NCI-H146 treated with DMSO at 0.1 percent for 48 hours (cell line): Measurements from ENCODE around the gene ICOS.
"Not testable (repeated sequence)": the region's sequence is repeated elsewhere in the genome, so short reads cannot be mapped to it uniquely, and the experiment has no call there.

ENCODE experiments used
- DNase-seq: peaks from one replicate; lab custom pipeline; 2025; ENCODE audit not compliant: unreplicated experiment; lab: John Stamatoyannopoulos, UW

Gene ICOS

GRCh38 chr2:203973000-203973399 is 36.4 kb downstream of the ICOS start:
- DNase-seq = no peak

DNA sequence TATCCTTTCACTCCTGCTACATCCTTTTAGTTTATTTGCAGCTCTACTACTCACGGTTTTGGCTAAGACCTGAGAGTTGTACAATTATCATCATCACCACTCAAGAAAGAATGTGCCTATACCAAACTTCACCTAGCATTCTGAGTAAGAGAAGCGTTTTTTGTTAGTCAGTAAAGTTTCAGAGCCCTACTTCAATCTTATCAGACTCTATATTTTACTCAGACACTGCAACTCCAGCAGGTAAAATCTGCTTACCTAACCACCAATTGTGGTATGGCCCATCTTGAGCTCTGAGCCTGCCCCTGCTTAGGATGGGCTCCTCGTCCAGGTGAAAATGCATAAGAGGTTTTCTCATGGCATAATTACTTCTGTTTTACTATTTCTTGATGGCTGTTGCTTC is 37.1 kb downstream of the ICOS start:
- DNase-seq = no peak

DNA sequence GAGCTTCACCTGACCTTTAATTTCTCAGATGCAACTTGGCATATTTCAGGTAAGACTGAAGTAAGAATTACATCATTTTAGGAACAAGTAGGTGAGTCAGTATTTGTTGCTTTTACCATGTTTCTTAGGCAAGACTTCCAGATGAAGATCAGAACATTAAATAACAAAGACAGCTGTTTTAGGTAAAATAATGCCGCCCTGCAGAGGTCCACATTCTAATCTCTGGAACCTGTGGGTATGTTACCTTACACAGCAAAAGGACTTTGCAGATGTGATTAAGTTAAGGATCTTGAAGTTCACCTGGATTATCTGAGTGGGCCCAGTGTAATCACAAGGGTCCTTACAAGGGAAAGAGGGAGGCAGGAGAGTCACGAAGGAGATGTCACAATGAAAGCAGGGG is 39.3 kb downstream of the ICOS start:
- no peak for DNase-seq

DNA sequence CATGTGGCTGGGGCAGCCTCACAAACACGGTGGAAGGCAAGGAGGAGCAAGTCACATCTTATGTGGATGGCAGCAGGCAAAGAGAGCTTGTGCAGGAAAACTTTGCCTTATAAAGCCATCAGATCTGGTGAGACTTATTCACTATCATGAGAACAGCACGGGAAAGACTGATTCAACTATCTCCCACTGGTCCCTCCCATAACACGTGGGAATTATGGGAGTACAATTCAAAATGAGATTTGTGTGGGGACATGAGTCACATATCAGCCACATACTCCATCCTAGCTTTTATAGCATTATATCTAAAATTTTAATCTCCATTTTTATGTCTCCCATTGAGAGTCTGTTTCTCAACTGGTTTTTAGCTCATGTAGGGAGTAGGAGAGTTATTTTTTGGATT is 45.7 kb downstream of the ICOS start:
- no peak for DNase-seq

DNA sequence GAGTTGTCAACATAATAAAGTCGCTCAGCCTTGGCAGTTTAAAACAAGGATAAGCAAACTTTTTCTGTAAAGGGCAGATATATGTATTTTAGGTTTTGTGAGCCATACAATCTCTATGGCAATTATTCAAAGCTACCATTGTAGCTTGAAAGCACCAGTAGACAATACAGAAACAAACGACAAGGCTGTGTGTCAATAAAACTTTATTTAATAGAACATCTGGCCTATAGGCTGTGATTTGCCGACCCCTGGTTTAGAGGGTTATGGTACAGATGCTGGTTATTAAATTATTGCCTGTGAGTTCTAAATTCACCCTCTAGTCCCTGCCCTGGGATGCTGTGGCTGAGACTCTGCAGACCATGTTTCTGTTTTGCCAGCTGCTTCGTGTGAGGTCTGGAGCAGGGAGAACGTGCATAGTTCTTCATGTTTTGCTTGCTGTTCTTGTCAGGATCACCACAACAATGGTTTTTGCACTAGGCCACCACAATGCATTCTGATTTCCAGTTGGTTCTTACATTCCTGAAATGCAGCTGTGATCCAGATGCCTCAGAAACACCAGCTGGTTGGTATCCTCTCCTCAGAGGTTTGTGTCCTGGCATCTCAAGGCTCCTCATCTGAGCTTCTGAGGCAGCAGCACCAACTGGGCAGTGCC is 46.6 kb downstream of the ICOS start:
- no peak for DNase-seq

GRCh38 chr2:203985978-203986377 is 49.4 kb downstream of the ICOS start:
- not testable (repeated sequence) for DNase-seq

- DNase-seq = no peak
Observed at GRCh38 chr2:203987959-203988358, 51.4 kb downstream of the ICOS start.

DNA sequence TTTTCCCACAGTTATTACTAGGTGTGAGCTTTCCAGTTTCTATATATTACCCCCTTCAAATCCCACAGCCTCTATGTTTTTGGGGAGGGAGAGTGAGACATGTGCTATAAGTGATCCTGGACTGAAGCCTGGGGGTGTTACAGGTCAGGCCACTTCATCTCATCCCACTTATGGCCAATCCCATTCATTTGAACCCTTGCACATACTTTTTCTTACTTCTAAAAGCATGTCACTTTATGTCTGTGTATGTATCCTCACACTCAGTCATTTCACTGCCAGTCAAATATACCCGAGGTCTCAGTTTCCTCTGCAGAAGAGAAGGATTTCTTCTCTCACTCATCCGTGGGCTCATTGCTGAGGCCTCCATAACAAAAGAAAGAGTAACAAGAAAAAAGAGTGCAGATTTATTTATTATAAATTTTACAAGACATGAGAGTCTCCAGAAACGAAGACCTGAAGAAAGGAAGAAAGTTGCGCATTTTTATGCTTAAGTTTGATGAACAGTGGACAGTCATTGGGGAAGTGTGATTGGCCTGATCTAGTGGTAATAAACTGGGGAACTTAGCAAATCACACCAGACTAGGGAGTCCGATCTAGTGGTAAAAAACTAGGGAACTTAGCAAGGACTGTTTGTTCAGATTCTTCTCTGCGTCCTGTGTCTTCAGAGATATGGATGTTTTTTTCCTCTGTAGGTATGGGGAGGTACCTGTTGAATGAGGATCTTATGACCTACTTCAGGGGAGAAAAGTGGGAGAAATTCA is 52.1 kb downstream of the ICOS start:
- DNase-seq = no peak

- no peak for DNase-seq
Observed at GRCh38 chr2:203989521-203989920, 53.0 kb downstream of the ICOS start.

DNA sequence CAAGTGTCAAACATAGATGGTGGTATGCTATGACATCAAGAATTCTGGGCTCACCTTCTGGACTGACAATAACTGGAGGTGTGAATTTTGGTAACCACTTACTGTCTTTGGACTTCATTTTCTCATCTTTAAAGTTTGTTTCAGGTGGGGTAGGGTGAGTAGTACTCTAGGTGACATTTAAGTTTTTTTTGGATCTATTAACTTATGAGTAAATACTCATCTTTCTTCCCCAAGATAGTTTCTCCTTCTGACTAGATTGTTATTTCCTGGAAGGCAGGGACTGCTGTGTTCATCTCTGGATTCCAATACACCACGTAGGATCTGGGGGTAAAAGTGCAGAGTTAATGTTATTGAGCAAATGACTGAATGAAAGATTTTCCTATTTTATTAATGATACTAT is 55.9 kb downstream of the ICOS start:
- no peak for DNase-seq

DNA sequence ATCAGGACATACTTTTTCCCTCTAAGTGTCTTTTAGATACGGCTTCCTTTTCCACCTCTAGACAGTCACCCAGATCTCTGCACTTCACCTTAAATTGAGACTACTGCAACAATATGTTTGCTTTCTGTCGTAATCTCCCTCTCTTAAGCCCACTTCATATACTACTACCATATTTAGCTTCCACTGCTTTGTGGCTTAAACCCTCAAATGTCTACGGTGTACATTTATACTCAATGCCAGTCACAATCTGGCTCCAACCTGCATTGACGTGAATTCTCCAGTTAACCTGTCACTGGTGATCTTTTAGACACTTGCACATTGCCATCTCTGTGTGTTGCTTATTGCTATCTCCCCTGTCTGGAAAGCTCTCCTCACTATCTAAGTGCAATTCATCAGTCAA is 56.4 kb downstream of the ICOS start:
- no peak for DNase-seq

GRCh38 chr2:203993560-203993959 is 57.0 kb downstream of the ICOS start:
- no peak for DNase-seq

GRCh38 chr2:203994735-203995134 is 58.2 kb downstream of the ICOS start:
- no peak for DNase-seq

- no peak for DNase-seq
Observed at GRCh38 chr2:203996692-203997091, 60.1 kb downstream of the ICOS start.

DNA sequence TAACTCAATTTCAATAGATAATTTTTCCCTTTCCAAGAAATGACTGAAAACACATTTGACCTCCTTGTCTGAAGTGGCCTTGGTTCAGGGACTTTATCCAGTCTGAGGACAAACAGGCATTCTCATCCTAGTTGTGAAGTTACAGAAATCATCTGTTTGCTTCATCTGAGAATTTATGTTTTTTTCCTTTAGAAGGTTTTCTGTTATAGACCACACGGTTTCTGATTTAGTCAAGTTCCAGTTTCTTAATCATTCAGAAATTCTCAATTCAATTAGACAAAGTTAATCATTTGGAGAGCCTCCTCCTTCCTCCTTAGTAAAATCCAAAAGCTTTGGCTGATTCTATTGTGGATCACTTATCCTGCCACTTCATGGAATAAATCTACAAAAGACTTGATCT is 60.9 kb downstream of the ICOS start:
- DNase-seq = no peak

DNA sequence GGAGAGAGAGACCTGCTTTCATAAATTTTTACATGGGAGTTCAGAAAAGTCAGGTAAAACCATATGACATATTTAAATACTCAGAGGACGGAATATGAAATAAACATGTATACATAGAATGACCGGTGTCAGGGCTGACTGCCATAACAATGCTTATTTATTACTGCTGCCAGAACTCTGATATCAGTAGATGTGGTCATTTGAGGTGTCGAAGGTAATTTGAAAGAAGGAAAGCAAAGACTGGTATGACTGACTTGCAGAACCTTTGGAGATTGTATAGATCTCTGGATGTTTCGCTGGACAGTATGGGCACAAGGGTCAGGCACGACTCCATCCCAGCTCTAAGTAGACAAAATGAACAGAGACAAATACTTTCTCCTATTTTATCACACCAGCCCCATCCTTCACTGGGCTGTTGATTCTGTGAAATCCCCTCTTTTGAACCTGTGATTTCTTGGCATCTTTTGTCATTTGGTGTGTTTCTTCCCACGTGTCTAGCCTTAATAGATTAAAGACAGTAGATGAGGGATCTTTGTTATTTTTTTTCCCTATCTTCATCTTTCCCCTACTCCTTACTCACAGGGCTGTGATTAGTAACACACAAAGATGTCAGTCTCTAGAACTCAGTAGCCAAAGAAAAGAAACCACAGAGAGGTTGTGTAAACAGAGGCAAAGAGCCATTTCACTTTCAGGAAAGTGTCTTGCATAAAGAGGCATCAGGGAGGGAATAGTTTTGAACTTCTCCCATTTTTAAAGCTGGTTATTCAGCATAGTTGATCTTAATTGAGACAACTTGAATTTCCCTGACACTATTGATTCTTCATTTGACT is 61.6 kb downstream of the ICOS start:
- no peak for DNase-seq

GRCh38 chr2:203999835-204000234 is 63.3 kb downstream of the ICOS start:
- DNase-seq = no peak

DNA sequence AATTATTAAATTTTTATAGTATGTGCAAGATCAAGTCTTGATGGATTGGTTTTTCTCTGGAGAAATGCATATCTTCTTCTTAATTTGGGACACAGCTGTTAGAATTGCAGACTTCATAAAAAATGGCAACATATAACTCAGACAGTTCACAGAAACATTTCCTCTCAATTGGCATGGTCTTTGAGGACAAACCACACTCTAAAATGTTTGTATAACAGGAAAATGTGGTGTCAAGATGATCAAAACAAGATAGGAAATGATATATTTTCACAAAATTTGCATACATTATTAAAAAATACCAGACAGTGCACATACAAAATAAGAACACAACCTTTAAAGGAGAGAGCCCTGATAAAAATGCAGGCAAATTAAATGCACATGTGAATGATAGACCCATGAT is 63.9 kb downstream of the ICOS start:
- DNase-seq = no peak

- DNase-seq = no peak
Observed at GRCh38 chr2:204003276-204003990, 66.9 kb downstream of the ICOS start.

DNA sequence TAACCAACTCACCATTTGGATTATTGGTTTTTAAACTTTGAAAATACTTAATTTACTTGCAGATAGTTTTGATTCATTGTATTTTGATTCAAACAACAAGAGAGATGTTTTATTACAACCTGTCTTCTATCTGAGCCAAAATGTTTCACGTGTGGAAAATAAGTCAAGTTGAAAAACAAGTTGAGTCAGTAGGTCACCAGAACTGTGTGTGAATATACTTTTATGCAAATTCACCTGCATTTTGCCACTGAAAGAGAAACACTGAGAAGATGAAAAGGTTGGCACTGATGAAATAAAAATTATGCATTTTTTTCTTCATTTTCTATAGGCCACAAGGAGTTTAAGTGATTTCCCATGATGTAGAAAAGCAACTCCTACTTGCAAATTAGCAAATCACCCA is 68.3 kb downstream of the ICOS start:
- DNase-seq = no peak

GRCh38 chr2:204005940-204006721 is 69.6 kb downstream of the ICOS start:
- no peak for DNase-seq
